Tibial nerve (tissue), 3 donors: Measurements from ENCODE around the gene CYP1B1.

ENCODE experiments used
- CTCF ChIP-seq, 5 experiments: fragments of 200-600 bp in 3 of 5; fragments of 450-650 bp in 2 of 5; sonication (generic) in 3 of 5; IDR thresholded peaks; one replicate each; pipeline ENCODE4 v1.5.1; 2016 to 2019; ENCODE audit warnings: antibody characterized with exemption in 5 of 5, mild to moderate bottlenecking in 3 of 5, moderate library complexity in 2 of 5
- POLR2A ChIP-seq, 2 donors: fragments of 450-650 bp; IDR thresholded peaks; one replicate each; pipeline ENCODE4 v1.6.1; 2017; ENCODE audit warnings: antibody characterized with exemption in 2 of 2, mild to moderate bottlenecking in 2 of 2, moderate library complexity in 2 of 2

GRCh38 chr2:38060236-38061018 lies 15.5 kb downstream of the CYP1B1 start:
- TF ChIP-seq CTCF (IDR thresholded peaks at IDR 0.05): no peak
- no peak for TF ChIP-seq POLR2A (IDR thresholded peaks at IDR 0.05)
